EL (cell line): ENCODE data around the gene TNFAIP3.
"Not testable (repeated sequence)": the region's sequence is repeated elsewhere in the genome, so short reads cannot be mapped to it uniquely, and the experiment has no call there.

Experiments
- DNase-seq: peaks from one replicate; pipeline ENCODE4 v3.0.0-alpha.2; 2016

The TNFAIP3 gene

GRCh38 chr6:137866914-137867684 is at the start of gene TNFAIP3:
TNFAIP3 (plus strand) TSS chr6:137867259; CDS start chr6:137871228, 3,969 bp downstream.
- peak; percentile 95 for DNase-seq

GRCh38 chr6:137818440-137818839 is 48.6 kb upstream of the TNFAIP3 start:
- DNase-seq, result no peak

GRCh38 chr6:137819740-137820139 is 47.3 kb upstream of the TNFAIP3 start:
- no peak for DNase-seq

GRCh38 chr6:137820425-137820824 is 46.6 kb upstream of the TNFAIP3 start:
- DNase-seq, result no peak

- peak; percentile 47 for DNase-seq
These were observed 46.1 kb upstream of the TNFAIP3 start for GRCh38 chr6:137820952-137821351.

- no peak for DNase-seq
These were observed 45.6 kb upstream of the TNFAIP3 start for GRCh38 chr6:137821491-137821890.

GRCh38 chr6:137823826-137824555 is 43.1 kb upstream of the TNFAIP3 start:
- DNase-seq, result peak; percentile 65

- no peak for DNase-seq
These were observed 42.5 kb upstream of the TNFAIP3 start for GRCh38 chr6:137824556-137824879.

- no peak for DNase-seq
These were observed 42.2 kb upstream of the TNFAIP3 start for GRCh38 chr6:137824896-137825295.

- DNase-seq, result no peak
These were observed 39.6 kb upstream of the TNFAIP3 start for GRCh38 chr6:137827411-137827940.

GRCh38 chr6:137827977-137828810 is 38.9 kb upstream of the TNFAIP3 start:
- DNase-seq, result no peak

- DNase-seq, result no peak
These were observed 37.4 kb upstream of the TNFAIP3 start for GRCh38 chr6:137829641-137830083.

- no peak for DNase-seq
These were observed 36.5 kb upstream of the TNFAIP3 start for GRCh38 chr6:137830511-137830911.

GRCh38 chr6:137832110-137832509 is 34.9 kb upstream of the TNFAIP3 start:
- DNase-seq, result peak; percentile 92

GRCh38 chr6:137834508-137834907 is 32.6 kb upstream of the TNFAIP3 start:
- DNase-seq, result no peak

GRCh38 chr6:137836788-137837187 is 30.3 kb upstream of the TNFAIP3 start:
- no peak for DNase-seq

- DNase-seq, result not testable (repeated sequence)
These were observed 29.0 kb upstream of the TNFAIP3 start for GRCh38 chr6:137838090-137838489.

- DNase-seq, result not testable (repeated sequence)
These were observed 28.5 kb upstream of the TNFAIP3 start for GRCh38 chr6:137838597-137838996.

- no peak for DNase-seq
These were observed 28.0 kb upstream of the TNFAIP3 start for GRCh38 chr6:137839076-137839475.

- no peak for DNase-seq
These were observed 26.8 kb upstream of the TNFAIP3 start for GRCh38 chr6:137840252-137840651.

GRCh38 chr6:137843211-137843610 is 23.8 kb upstream of the TNFAIP3 start:
- no peak for DNase-seq

GRCh38 chr6:137844327-137844726 is 22.7 kb upstream of the TNFAIP3 start:
- not testable (repeated sequence) for DNase-seq

- not testable (repeated sequence) for DNase-seq
These were observed 22.3 kb upstream of the TNFAIP3 start for GRCh38 chr6:137844773-137845172.
